Spleen (tissue), 7 donors: ENCODE measurements around the gene IL1R2.

Source experiments
- CTCF ChIP-seq, 11 experiments: fragments of 200-600 bp in 7 of 11; fragments of 450-650 bp in 4 of 11; sonication (generic) in 4 of 11; IDR thresholded peaks in 8 of 11; conservative IDR thresholded peaks in 3 of 11; 1 replicate in 7 of 11; 2 replicates in 4 of 11; pipeline versions ENCODE4 v1.4.0 to v1.8.0; 2016 to 2021; ENCODE audit warnings: antibody characterized with exemption in 11 of 11, inconsistent platforms in 4 of 11, mild to moderate bottlenecking in 1 of 11
- POLR2A ChIP-seq, 3 donors: fragments of 450-650 bp; IDR thresholded peaks; one replicate each; pipeline ENCODE4 v1.5.1; 2017; ENCODE audit warnings: antibody characterized with exemption in 3 of 3, mild to moderate bottlenecking in 1 of 3
- POLR2AphosphoS5 ChIP-seq, 3 donors: sonication (generic); formaldehyde crosslinking; IDR thresholded peaks; one replicate each; pipeline ENCODE4 v1.5.1; 2017; ENCODE audit warnings: antibody characterized with exemption in 3 of 3
- donor health status: DM: no; HTN: no; CAD: no; lungs with moderate emphysema.
- donor health status: DM: no; HTN: no; CAD: no.
- donor health status: DM: no; HTN: no; CAD: no.

GRCh38 chr2:102046135-102046986 is 54.6 kb downstream of the IL1R2 start:
- TF ChIP-seq CTCF (IDR thresholded peaks at IDR 0.05 in 8 of 11, conservative IDR thresholded peaks at IDR 0.05 in 3 of 11) (no peak), POLR2AphosphoS5 (IDR thresholded peaks at IDR 0.05) (peak in 2 of 3 donors; percentile 43 to 51), POLR2A (IDR thresholded peaks at IDR 0.05) (no peak)
